Gastrocnemius medialis (tissue), 4 donors: Measurements from ENCODE around the gene NTM. TPM values are rescaled to one million over a fixed set of nuclear protein-coding genes. Genes with fewer than 3 reads are reported as not detected.

Source experiments
- ATAC-seq, 2 donors: fragments of 150-250 bp; one replicate each; pipeline ENCODE4 v1.9.1; 2016
- DNase-seq, 2 donors: peaks; one replicate each; pipeline ENCODE4 v3.0.0-alpha.2; 2019
- H3K27ac ChIP-seq, 4 donors: fragments of 200-600 bp; sonication (generic); 1 replicate in 1 of 4; 2 replicates in 3 of 4; pipeline ENCODE4 v1.5.1; 2016 to 2018; ENCODE audit warnings: mild to moderate bottlenecking in 2 of 4, moderate library complexity in 1 of 4
- H3K27me3 ChIP-seq, 3 donors: fragments of 200-600 bp; sonication (generic) in 2 of 3; 1 replicate in 1 of 3; 2 replicates in 2 of 3; pipeline versions ENCODE4 v1.5.1 to v1.6.0; 2016 to 2019; ENCODE audit warnings: mild to moderate bottlenecking in 1 of 3, moderate library complexity in 1 of 3
- H3K36me3 ChIP-seq, 2 donors: fragments of 200-600 bp; sonication (generic) in 1 of 2; one replicate each; pipeline ENCODE4 v1.5.1; 2017 to 2018
- H3K4me1 ChIP-seq, 2 donors: fragments of 200-600 bp; sonication (generic) in 1 of 2; one replicate each; pipeline ENCODE4 v1.5.1; 2016 to 2017; ENCODE audit warnings: mild to moderate bottlenecking in 2 of 2
- H3K4me3 ChIP-seq, 4 donors: fragments of 200-600 bp; sonication (generic) in 3 of 4; 1 replicate in 1 of 4; 2 replicates in 3 of 4; pipeline ENCODE4 v1.5.1; 2016 to 2019; ENCODE audit warnings: mild to moderate bottlenecking in 2 of 4
- H3K9me3 ChIP-seq, 3 donors: fragments of 200-600 bp; sonication (generic) in 2 of 3; 1 replicate in 1 of 3; 2 replicates in 2 of 3; pipeline ENCODE4 v1.5.1; 2016 to 2019
- CTCF ChIP-seq, 5 experiments: fragments of 450-650 bp in 3 of 5; fragments of 200-600 bp in 2 of 5; sonication (generic) in 2 of 5; IDR thresholded peaks in 4 of 5; conservative IDR thresholded peaks in 1 of 5; 1 replicate in 4 of 5; 2 replicates in 1 of 5; pipeline ENCODE4 v1.5.1; 2016 to 2019; ENCODE audit warnings: antibody characterized with exemption in 5 of 5, mild to moderate bottlenecking in 3 of 5, moderate library complexity in 3 of 5
- POLR2A ChIP-seq, 2 donors: fragments of 450-650 bp; IDR thresholded peaks; one replicate each; pipeline ENCODE4 v1.6.1; 2017; ENCODE audit warnings: antibody characterized with exemption in 2 of 2, mild to moderate bottlenecking in 2 of 2, moderate library complexity in 2 of 2
- in situ Hi-C, 4 donors: fragments of 200-750 bp; cut with MboI; loops; one replicate each; pipeline versions ENCODE4 v1.15.0 to v1.8.0; 2017; ENCODE audit warnings: low sequenced_read_pairs in 4 of 4
- intact Hi-C: fragments of 100-400 bp; cut with DNase I; formaldehyde crosslinking; loops from one replicate; pipeline ENCODE4 v1.15.1; 2023; ENCODE audit warnings: low total_unique reads
- total RNA-seq, 4 donors: library from RNA; depleted of rRNA; stranded (reverse); fragments of >200 nt; gene quantifications; one replicate each; pipeline versions ENCODE4 v1.1.0 to v1.2.3, GENCODE V29; 2016

The NTM gene
- total RNA-seq, 4 donors from 2014 or later = 0.69 TPM; not detected in 3

- H3K9me3 ChIP-seq = no peaks in the 10 kb centered on the region
- H3K36me3 ChIP-seq = no peaks in the 10 kb centered on the region
- no peak overlapping the region for H3K27ac ChIP-seq
- no peaks in the 10 kb centered on the region for H3K27me3 ChIP-seq
- ATAC-seq = no peak
- H3K4me1 ChIP-seq = no peaks in the 10 kb centered on the region
- intact Hi-C loops (no loop called here), in situ Hi-C loops (loop anchor here in 3 of 4 donors (25.0 kb wide), 2 partner anchors 280 to 405 kb away; no protein-coding TSS in a partner anchor)
- TF ChIP-seq POLR2A (IDR thresholded peaks at IDR 0.05) (no peak), CTCF (IDR thresholded peaks at IDR 0.05 in 4 of 5, conservative IDR thresholded peaks at IDR 0.05 in 1 of 5) (no peak)
- no peak overlapping the region for H3K4me3 ChIP-seq
- DNase-seq = no peak
Observed at GRCh38 chr11:132142121-132142520, 771.7 kb downstream of the NTM start.

- H3K36me3 ChIP-seq = no peaks in the 10 kb centered on the region
- intact Hi-C loops (no loop called here), in situ Hi-C loops (loop anchor here in 3 of 4 donors (25.0 kb wide), 2 partner anchors 280 to 405 kb away; no protein-coding TSS in a partner anchor)
- H3K4me1 ChIP-seq = no peaks in the 10 kb centered on the region
- H3K27ac ChIP-seq = no peak overlapping the region
- no peaks in the 10 kb centered on the region for H3K27me3 ChIP-seq
- DNase-seq = no peak
- TF ChIP-seq CTCF (IDR thresholded peaks at IDR 0.05 in 4 of 5, conservative IDR thresholded peaks at IDR 0.05 in 1 of 5) (no peak), POLR2A (IDR thresholded peaks at IDR 0.05) (no peak)
- no peak for ATAC-seq
- no peak overlapping the region for H3K4me3 ChIP-seq
- no peaks in the 10 kb centered on the region for H3K9me3 ChIP-seq
Observed at GRCh38 chr11:132142554-132142953, 772.1 kb downstream of the NTM start.

DNA sequence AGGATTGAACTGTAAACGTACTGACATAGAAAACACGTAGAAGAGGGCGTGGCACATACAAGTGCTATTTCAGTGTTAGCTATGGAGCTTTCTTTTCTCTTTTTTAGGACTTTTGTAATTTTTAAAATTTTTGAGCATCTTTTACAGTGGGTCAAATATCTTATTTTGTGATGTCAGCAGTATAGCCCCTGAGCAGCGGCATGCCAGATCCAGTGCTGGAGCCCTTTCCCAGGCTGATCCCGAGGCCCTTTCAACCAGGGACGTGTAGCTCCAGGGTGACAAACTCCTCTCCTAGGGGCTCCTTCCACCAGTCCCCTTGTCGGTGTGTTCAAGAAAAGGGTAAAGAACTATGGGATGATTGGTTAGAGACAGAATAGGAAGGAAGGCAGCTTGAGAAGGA lies 777.0 kb downstream of the NTM start:
- H3K36me3 ChIP-seq = no peaks in the 10 kb centered on the region
- H3K4me1 ChIP-seq = no peaks in the 10 kb centered on the region
- DNase-seq (no peak), ATAC-seq (no peak)
- H3K9me3 ChIP-seq = no peaks in the 10 kb centered on the region
- no peak overlapping the region for H3K4me3 ChIP-seq
- no peaks in the 10 kb centered on the region for H3K27me3 ChIP-seq
- intact Hi-C loops (no loop called here), in situ Hi-C loops (loop anchor here in 3 of 4 donors (25.0 kb wide), 2 partner anchors 285 to 410 kb away; no protein-coding TSS in a partner anchor)
- H3K27ac ChIP-seq = no peak overlapping the region
- TF ChIP-seq CTCF (IDR thresholded peaks at IDR 0.05 in 4 of 5, conservative IDR thresholded peaks at IDR 0.05 in 1 of 5) (no peak), POLR2A (IDR thresholded peaks at IDR 0.05) (no peak)

- H3K9me3 ChIP-seq = no peaks in the 10 kb centered on the region
- H3K27ac ChIP-seq = no peak overlapping the region
- in situ Hi-C loops = no loop called here
- ATAC-seq = no peak
- TF ChIP-seq CTCF (IDR thresholded peaks at IDR 0.05 in 4 of 5, conservative IDR thresholded peaks at IDR 0.05 in 1 of 5) (no peak), POLR2A (IDR thresholded peaks at IDR 0.05) (no peak)
- no peak overlapping the region for H3K4me3 ChIP-seq
- DNase-seq = no peak
- no peaks in the 10 kb centered on the region for H3K36me3 ChIP-seq
- H3K27me3 ChIP-seq = no peaks in the 10 kb centered on the region
- no peaks in the 10 kb centered on the region for H3K4me1 ChIP-seq
- intact Hi-C loops = no loop called here
Observed at GRCh38 chr11:132154781-132155180, 784.4 kb downstream of the NTM start.

GRCh38 chr11:132158091-132158490 lies 787.7 kb downstream of the NTM start:
- ATAC-seq (no peak), DNase-seq (no peak)
- Histone ChIP-seq H3K4me3 (no peak overlapping the region), H3K36me3 (no peaks in the 10 kb centered on the region), H3K27me3 (no peaks in the 10 kb centered on the region), H3K27ac (no peak overlapping the region), H3K9me3 (no peaks in the 10 kb centered on the region), H3K4me1 (no peaks in the 10 kb centered on the region)
- intact Hi-C loops = no loop called here
- in situ Hi-C loops = no loop called here
- TF ChIP-seq CTCF (IDR thresholded peaks at IDR 0.05 in 4 of 5, conservative IDR thresholded peaks at IDR 0.05 in 1 of 5) (no peak), POLR2A (IDR thresholded peaks at IDR 0.05) (no peak)
